Neural progenitor cell (in vitro differentiated cells): ENCODE results near the gene NRP1. TPM values are rescaled to one million over a fixed set of nuclear protein-coding genes. Genes with fewer than 3 reads are reported as not detected.

Experiments used
- DNase-seq: peaks from one replicate; pipeline ENCODE4 v3.0.0-alpha.2; 2016; ENCODE audit warnings: low spot score
- H2AFZ ChIP-seq: fragments of 200-600 bp; sonication (generic); replicated peaks from 2 replicates; pipeline ENCODE4 v1.6.1; 2016; ENCODE audit warnings: antibody characterized with exemption
- H3F3A ChIP-seq: fragments of 200-600 bp; sonication (generic); 2 replicates; pipeline ENCODE4 v1.6.1; 2016; ENCODE audit warnings: antibody characterized with exemption, low read depth
- H3K27ac ChIP-seq: fragments of 200-600 bp; sonication (generic); 2 replicates; pipeline ENCODE4 v1.5.1; 2016; ENCODE audit warnings: mild to moderate bottlenecking
- H3K27me3 ChIP-seq: fragments of 200-600 bp; sonication (generic); 2 replicates; pipeline ENCODE4 v1.6.1; 2016; ENCODE audit warnings: mild to moderate bottlenecking, moderate library complexity
- H3K36me3 ChIP-seq: fragments of 200-600 bp; sonication (generic); 2 replicates; pipeline ENCODE4 v1.5.1; 2016
- H3K4me1 ChIP-seq: fragments of 200-600 bp; sonication (generic); 2 replicates; pipeline ENCODE4 v1.6.1; 2016; ENCODE audit warnings: mixed run types
- H3K4me2 ChIP-seq: fragments of 200-600 bp; sonication (generic); 2 replicates; pipeline ENCODE4 v1.6.1; 2016
- H3K4me3 ChIP-seq: fragments of 200-600 bp; sonication (generic); 2 replicates; pipeline ENCODE4 v1.5.1; 2016
- H3K79me2 ChIP-seq: fragments of 200-600 bp; sonication (generic); 2 replicates; pipeline ENCODE4 v1.6.1; 2016; ENCODE audit warnings: low read depth
- H3K9ac ChIP-seq: fragments of 200-600 bp; sonication (generic); 2 replicates; pipeline ENCODE4 v1.6.1; 2016
- H3K9me3 ChIP-seq: fragments of 200-600 bp; sonication (generic); 2 replicates; pipeline ENCODE4 v1.5.1; 2016; ENCODE audit warnings: low read depth
- H4K20me1 ChIP-seq: fragments of 200-600 bp; sonication (generic); 2 replicates; pipeline ENCODE4 v1.6.1; 2016; ENCODE audit warnings: low read depth
- H3K27ac Mint-ChIP-seq: 3 replicates; pipeline ENCODE4 v1.8.0; 2021; ENCODE audit warnings: mixed read lengths
- H3K27me3 Mint-ChIP-seq: 2 replicates; pipeline ENCODE4 v1.8.0; 2022; ENCODE audit warnings: low read depth, mild to moderate bottlenecking, inconsistent platforms, moderate library complexity, mixed read lengths; ENCODE audit not compliant: insufficient read depth
- H3K36me3 Mint-ChIP-seq: 3 replicates; pipeline ENCODE4 v1.8.0; 2021; ENCODE audit warnings: mixed read lengths
- H3K4me1 Mint-ChIP-seq: 3 replicates; pipeline ENCODE4 v1.8.0; 2021; ENCODE audit warnings: mixed read lengths
- H3K4me3 Mint-ChIP-seq: 3 replicates; pipeline ENCODE4 v1.8.0; 2021; ENCODE audit warnings: mild to moderate bottlenecking, moderate library complexity, mixed read lengths
- H3K9me3 Mint-ChIP-seq: 3 replicates; pipeline ENCODE4 v1.8.0; 2020; ENCODE audit warnings: mixed read lengths
- CTCF ChIP-seq: fragments of 200-600 bp; sonication (generic); IDR thresholded peaks from 2 replicates; pipeline ENCODE4 v1.5.1; 2017; ENCODE audit warnings: antibody characterized with exemption, mild to moderate bottlenecking
- EZH2 ChIP-seq: fragments of 200-600 bp; sonication (generic); IDR thresholded peaks from 2 replicates; pipeline ENCODE4 v1.6.1; 2017; ENCODE audit warnings: antibody characterized with exemption, mild to moderate bottlenecking, moderate library complexity
- EZH2phosphoT487 ChIP-seq: fragments of 200-600 bp; sonication (generic); IDR thresholded peaks from 2 replicates; pipeline ENCODE4 v1.6.1; 2017; ENCODE audit warnings: antibody characterized with exemption
- total RNA-seq: library from RNA; depleted of rRNA; stranded (reverse); fragments of >200 nt; gene quantifications from 2 replicates; pipeline ENCODE4 v1.2.3, GENCODE V29; 2015; ENCODE audit warnings: low replicate concordance

Gene NRP1
- total RNA-seq, 1 donor from 2014 or later: 1.9 TPM

- H3K4me2 ChIP-seq: no peak overlapping the region
Measured at GRCh38 chr10:33193701-33194521, 140.6 kb downstream of the NRP1 start.

GRCh38 chr10:33193057-33193700 lies 141.3 kb downstream of the NRP1 start:
- H3K4me2 ChIP-seq: peak overlapping the region; percentile 48
- H3K4me1 ChIP-seq: peaks cover 24% of the 10 kb centered on the region
- no peak for TF ChIP-seq EZH2
- TF ChIP-seq CTCF: peak; percentile 83
- no peak overlapping the region for H3K27ac ChIP-seq
- DNase-seq: peak; percentile 85
- no peaks in the 10 kb centered on the region for H3K9me3 ChIP-seq
- Mint-ChIP-seq H3K36me3 (peaks cover 26% of the 10 kb centered on the region), H3K4me3 (no peak overlapping the region), H3K27me3 (peaks cover 5% of the 10 kb centered on the region), H3K27ac (peak overlapping the region; percentile 6), H3K9me3 (no peaks in the 10 kb centered on the region), H3K4me1 (peaks cover 31% of the 10 kb centered on the region)
- peaks cover 15% of the 10 kb centered on the region for H3F3A ChIP-seq
- no peak overlapping the region for H3K9ac ChIP-seq
- H3K27me3 ChIP-seq: no peaks in the 10 kb centered on the region
- no peaks in the 10 kb centered on the region for H3K79me2 ChIP-seq
- H3K4me3 ChIP-seq: no peak overlapping the region
- H2AFZ ChIP-seq: no peak overlapping the region
- H3K36me3 ChIP-seq: no peaks in the 10 kb centered on the region
- H4K20me1 ChIP-seq: no peaks in the 10 kb centered on the region

More at GRCh38 chr10:33193701-33194521, 140.6 kb downstream of the NRP1 start:
- Histone ChIP-seq H3K9ac (no peak overlapping the region), H3K36me3 (no peaks in the 10 kb centered on the region), H3K27me3 (no peaks in the 10 kb centered on the region), H3K4me3 (no peak overlapping the region), H2AFZ (no peak overlapping the region), H4K20me1 (no peaks in the 10 kb centered on the region), H3K4me1 (peaks cover 24% of the 10 kb centered on the region), H3K9me3 (no peaks in the 10 kb centered on the region), H3F3A (peaks cover 15% of the 10 kb centered on the region), H3K79me2 (no peaks in the 10 kb centered on the region), H3K27ac (no peak overlapping the region)
- TF ChIP-seq CTCF (no peak), EZH2 (no peak), EZH2phosphoT487 (no peak)
- Mint-ChIP-seq H3K9me3 (no peaks in the 10 kb centered on the region), H3K4me3 (no peak overlapping the region), H3K4me1 (peaks cover 31% of the 10 kb centered on the region), H3K27me3 (peaks cover 5% of the 10 kb centered on the region), H3K36me3 (peaks cover 25% of the 10 kb centered on the region), H3K27ac (peak overlapping the region; percentile 6)
- no peak for DNase-seq

- peaks cover 24% of the 10 kb centered on the region for H3K4me1 ChIP-seq
- no peaks in the 10 kb centered on the region for H3K9me3 Mint-ChIP-seq
- peaks cover 15% of the 10 kb centered on the region for H3F3A ChIP-seq
- H3K4me3 ChIP-seq: no peak overlapping the region
- H3K36me3 Mint-ChIP-seq: peaks cover 22% of the 10 kb centered on the region
- TF ChIP-seq CTCF: no peak
- TF ChIP-seq EZH2: no peak
- no peak for TF ChIP-seq EZH2phosphoT487
- no peak overlapping the region for H3K4me2 ChIP-seq
- no peaks in the 10 kb centered on the region for H4K20me1 ChIP-seq
- no peaks in the 10 kb centered on the region for H3K9me3 ChIP-seq
- H3K27ac Mint-ChIP-seq: peak overlapping the region; percentile 4
- no peaks in the 10 kb centered on the region for H3K36me3 ChIP-seq
- DNase-seq: no peak
- no peaks in the 10 kb centered on the region for H3K27me3 ChIP-seq
- H3K4me3 Mint-ChIP-seq: no peak overlapping the region
- H3K4me1 Mint-ChIP-seq: peaks cover 28% of the 10 kb centered on the region
- H3K27ac ChIP-seq: no peak overlapping the region
- H3K9ac ChIP-seq: no peak overlapping the region
- no peaks in the 10 kb centered on the region for H3K79me2 ChIP-seq
- H2AFZ ChIP-seq: no peak overlapping the region
- H3K27me3 Mint-ChIP-seq: peaks cover 5% of the 10 kb centered on the region
Measured at GRCh38 chr10:33192190-33192589, 142.3 kb downstream of the NRP1 start.
